Measurements from ENCODE around the gene PSG7.
"Not testable (repeated sequence)": the region's sequence is repeated elsewhere in the genome, so short reads cannot be mapped to it uniquely, and the experiment has no call there.

- TF ChIP-seq FOSL2 (CRISPR knock-in tag; IDR thresholded peaks at IDR 0.05); ZNF10 (CRISPR knock-in tag; IDR thresholded peaks at IDR 0.05; ENCODE audit: borderline replicate concordance, low read depth); KDM5B (CRISPR knock-in tag; IDR thresholded peaks at IDR 0.05; ENCODE audit: borderline replicate concordance); POLR2A (IDR thresholded peaks at IDR 0.05; ENCODE audit: insufficient read depth in 1 of 2, low read depth in 2 of 2, low read length in 2 of 2); KDM1A (CRISPR knock-in tag; IDR thresholded peaks at IDR 0.05); RERE (CRISPR knock-in tag; IDR thresholded peaks at IDR 0.05; ENCODE audit: low read depth); FOXA1 (IDR thresholded peaks at IDR 0.05); FOXA1 (CRISPR knock-in tag; IDR thresholded peaks at IDR 0.05); XBP1 (CRISPR knock-in tag; IDR thresholded peaks at IDR 0.05); ZBTB2 (CRISPR knock-in tag; IDR thresholded peaks at IDR 0.05; ENCODE audit: low read depth); ZFYVE20 (CRISPR knock-in tag; IDR thresholded peaks at IDR 0.05; ENCODE audit: borderline replicate concordance, low read depth): not testable (repeated sequence)
Measured at GRCh38 chr19:42880621-42881020, 56.4 kb downstream of the PSG7 start.

All from HepG2 (cell line).